Smooth muscle cell (in vitro differentiated cells): ENCODE measurements around the gene ATAD1. TPM values are rescaled to one million over a fixed set of nuclear protein-coding genes. Genes with fewer than 3 reads are reported as not detected.

Experiments
- DNase-seq: peaks from one replicate; lab custom pipeline; 2025; ENCODE audit not compliant: unreplicated experiment; lab: John Stamatoyannopoulos, UW
- H2AFZ ChIP-seq: fragments of 200-600 bp; sonication (generic); 2 replicates; pipeline ENCODE4 v1.6.0; 2016; ENCODE audit warnings: antibody characterized with exemption, low read depth, mild to moderate bottlenecking
- H3F3A ChIP-seq: fragments of 200-600 bp; sonication (generic); 2 replicates; pipeline ENCODE4 v1.6.0; 2017; ENCODE audit warnings: antibody characterized with exemption, low read depth
- H3K27ac ChIP-seq: fragments of 200-600 bp; sonication (generic); 2 replicates; pipeline ENCODE4 v1.5.1; 2016; ENCODE audit warnings: low read depth, mild to moderate bottlenecking
- H3K27me3 ChIP-seq: fragments of 200-600 bp; sonication (generic); 2 replicates; pipeline ENCODE4 v1.6.1; 2016; ENCODE audit warnings: low read depth, mild to moderate bottlenecking
- H3K36me3 ChIP-seq: fragments of 200-600 bp; sonication (generic); 2 replicates; pipeline ENCODE4 v1.5.1; 2016; ENCODE audit warnings: low read depth
- H3K4me1 ChIP-seq: fragments of 200-600 bp; sonication (generic); 2 replicates; pipeline ENCODE4 v1.5.1; 2016; ENCODE audit warnings: low read depth
- H3K4me2 ChIP-seq: fragments of 200-600 bp; sonication (generic); 2 replicates; pipeline ENCODE4 v1.6.0; 2016; ENCODE audit warnings: mild to moderate bottlenecking
- H3K4me3 ChIP-seq: fragments of 200-600 bp; sonication (generic); 2 replicates; pipeline ENCODE4 v1.5.1; 2016; ENCODE audit warnings: mild to moderate bottlenecking
- H3K79me2 ChIP-seq: fragments of 200-600 bp; sonication (generic); 2 replicates; pipeline ENCODE4 v1.6.0; 2016; ENCODE audit warnings: low read depth, mild to moderate bottlenecking
- H3K9ac ChIP-seq: fragments of 200-600 bp; sonication (generic); 2 replicates; pipeline ENCODE4 v1.6.0; 2016; ENCODE audit warnings: low read depth
- H3K9me3 ChIP-seq: fragments of 200-600 bp; sonication (generic); replicated peaks from 2 replicates; pipeline ENCODE4 v1.5.1; 2016; ENCODE audit warnings: low read depth
- H4K20me1 ChIP-seq: fragments of 200-600 bp; sonication (generic); 2 replicates; pipeline ENCODE4 v1.6.0; 2016; ENCODE audit warnings: low read depth
- CTCF ChIP-seq: fragments of 200-600 bp; sonication (generic); IDR thresholded peaks from 2 replicates; pipeline ENCODE4 v1.5.1; 2017; ENCODE audit warnings: borderline replicate concordance, mild to moderate bottlenecking, antibody characterized with exemption; ENCODE audit not compliant: insufficient read depth, poor library complexity, severe bottlenecking
- WGBS: methylation state at CpG from one replicate; pipeline ENCODE4 v1.1.7; 2016; ENCODE audit warnings: low lambda C conversion rate; 5-methylcytosine and 5-hydroxymethylcytosine counted together
- polyA plus RNA-seq: library from polyadenylated mRNA; unstranded; fragments of >200 nt; fragmentation: Nextera tagmentation; extraction: Ambion mirVana; gene quantifications from 2 replicates; pipeline ENCODE4 v1.2.1, GENCODE V29; 2016
- small RNA-seq: library from RNA; depleted of rRNA; stranded (forward); fragments of <200 nt; gene quantifications from one replicate; pipeline ENCODE3, GENCODE V24; 2014
- total RNA-seq: library from RNA; depleted of rRNA; stranded (reverse); fragments of >200 nt; gene quantifications from 2 replicates; pipeline ENCODE4 v1.2.3, GENCODE V29; 2014

The ATAD1 gene
- total and polyA plus RNA-seq, 2 experiments from 2014 or later: 38.1 to 71.8 TPM

GRCh38 chr10:87702260-87702972 is 115.6 kb downstream of the ATAD1 start:
- no peak overlapping the region for H3K9ac ChIP-seq
- no peaks in the 10 kb centered on the region for H3F3A ChIP-seq
- H3K36me3 ChIP-seq: no peaks in the 10 kb centered on the region
- no peaks in the 10 kb centered on the region for H3K4me1 ChIP-seq
- no peak overlapping the region for H2AFZ ChIP-seq
- TF ChIP-seq CTCF: no peak
- H3K4me2 ChIP-seq: no peak overlapping the region
- DNase-seq: no peak
- no peaks in the 10 kb centered on the region for H3K9me3 ChIP-seq
- H3K27ac ChIP-seq: no peak overlapping the region
- H4K20me1 ChIP-seq: peaks cover 88% of the 10 kb centered on the region
- 84% methylated on average over 9 of the region's 9 CpGs for WGBS
- H3K27me3 ChIP-seq: no peaks in the 10 kb centered on the region
- peaks cover 20% of the 10 kb centered on the region for H3K79me2 ChIP-seq
- no peak overlapping the region for H3K4me3 ChIP-seq

Small RNA genes within 50 kb of the gene (small RNA-seq; reads per million reads assigned to genes)
- gene RN7SL78P: not detected

Other genes with a start within 250 kb of the ATAD1 start
- 89.2 and 105 TPM in 2 replicates for gene PAPSS2, start 158.3 kb downstream of the ATAD1 start, total RNA-seq
- gene PAPSS2, start 158.3 kb downstream of the ATAD1 start, polyA plus RNA-seq: 77.0 and 96.1 TPM in 2 replicates
- gene KLLN, start 45.3 kb upstream of the ATAD1 start, total RNA-seq: 0.09 and 0.18 TPM in 2 replicates
- gene KLLN, start 45.3 kb upstream of the ATAD1 start, polyA plus RNA-seq: 0.60 TPM in 1 of 2 replicates, not detected in the other
- gene PTEN, start 45.4 kb upstream of the ATAD1 start, total RNA-seq: 78.3 and 87.3 TPM in 2 replicates
- 30.6 and 45.1 TPM in 2 replicates for gene PTEN, start 45.4 kb upstream of the ATAD1 start, polyA plus RNA-seq